Stimulated activated naive CD4-positive, alpha-beta T cell (primary cell): ENCODE data around the gene C2orf72.
"Not testable (repeated sequence)": the region's sequence is repeated elsewhere in the genome, so short reads cannot be mapped to it uniquely, and the experiment has no call there.

Experiments
- DNase-seq, 6 experiments: peaks; one replicate each; lab custom pipeline; 2025; lab: John Stamatoyannopoulos, UW

The C2orf72 gene

DNA sequence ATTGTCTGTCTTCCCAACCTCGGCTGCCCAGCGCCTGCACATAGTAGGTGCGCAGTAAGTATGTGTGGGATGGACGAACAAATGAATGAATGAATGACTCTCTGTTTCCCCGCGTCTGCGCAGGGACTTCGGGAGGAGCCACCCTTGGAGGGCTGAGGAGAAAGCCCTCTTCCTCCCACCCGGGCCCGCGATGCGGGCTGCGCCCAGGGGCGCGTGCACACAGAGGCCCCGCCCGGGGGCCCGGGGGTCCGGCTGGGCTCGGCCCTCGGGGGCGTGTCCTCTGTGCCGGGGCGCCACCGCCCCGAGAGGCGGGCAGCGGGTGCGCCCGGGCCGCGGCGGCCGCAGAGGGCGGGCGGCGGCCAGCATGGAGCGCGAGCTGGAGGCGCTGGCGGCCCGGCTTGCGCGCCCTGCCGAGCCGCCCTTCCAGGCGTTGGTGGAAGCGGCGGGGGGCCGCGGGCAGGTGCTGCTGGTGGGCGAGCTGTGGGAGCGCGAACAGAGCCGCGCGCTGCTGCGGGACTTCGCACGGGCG is at the start of gene C2orf72:
TSS of gene C2orf72 (plus strand) at position 322 of the 529 bp plus-strand sequence. CDS start at position 365, 43 bp downstream.
- DNase-seq = no peak

DNA sequence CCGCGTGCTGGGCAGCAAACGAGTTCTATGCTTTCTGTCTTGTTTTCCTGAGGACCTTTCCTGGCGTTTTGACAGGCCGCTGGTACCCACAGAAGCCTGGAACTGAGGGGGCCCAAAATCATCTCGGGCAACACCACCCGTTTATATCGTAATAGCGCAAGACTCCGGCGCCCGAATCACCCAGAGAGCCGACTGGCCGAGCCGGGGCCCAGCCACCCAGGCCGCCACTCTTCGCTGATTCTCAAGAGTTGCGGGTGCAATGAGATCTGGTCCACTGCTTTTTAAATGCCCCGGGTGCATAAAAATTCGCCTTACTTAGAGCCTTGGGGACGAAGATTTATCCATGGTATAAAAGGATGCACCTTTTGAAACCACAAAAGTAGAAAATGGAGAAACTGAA is 47.6 kb upstream of the C2orf72 start:
- no peak for DNase-seq

DNA sequence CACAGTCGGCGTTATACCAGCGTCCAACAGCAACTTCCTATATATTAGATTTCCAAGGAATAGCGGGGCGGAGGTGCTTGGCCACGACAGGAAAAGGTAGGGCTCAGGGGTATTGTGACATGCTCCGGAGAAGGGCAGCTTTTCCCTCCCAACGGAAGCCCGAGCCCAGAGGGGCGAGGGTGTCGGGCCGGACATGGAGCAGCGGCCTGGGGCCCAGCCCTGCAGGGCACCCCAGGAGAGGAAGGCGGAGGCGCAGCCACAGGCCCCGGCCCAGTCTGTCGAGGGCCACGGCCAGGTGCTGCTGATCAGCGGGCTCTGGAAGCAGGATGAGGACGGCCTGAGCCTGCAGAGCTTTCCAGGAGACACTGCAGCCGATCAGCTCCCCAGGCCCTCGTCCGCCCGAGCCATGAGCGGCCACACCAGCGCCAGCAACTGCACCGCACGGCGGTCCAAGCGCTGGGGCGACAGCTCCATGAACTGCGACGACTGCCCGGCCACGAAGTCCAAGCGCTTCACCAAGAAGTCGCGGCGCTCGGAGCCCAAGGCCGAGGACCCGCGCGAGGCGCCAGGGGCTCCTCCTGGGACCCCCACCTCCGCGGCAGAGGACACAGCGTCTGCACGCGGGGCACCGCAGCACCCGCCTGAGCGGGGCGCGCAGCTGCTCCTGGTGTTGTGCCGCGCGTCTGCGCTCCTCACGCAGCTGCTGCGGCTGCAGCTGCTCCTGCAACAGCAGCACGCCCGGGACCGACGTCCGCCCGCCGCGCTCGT is 47.0 kb upstream of the C2orf72 start:
- no peak for DNase-seq

- DNase-seq = no peak
Measured at GRCh38 chr2:230990899-230991150, 46.5 kb upstream of the C2orf72 start.

- DNase-seq = no peak
Measured at GRCh38 chr2:230991598-230991997, 45.7 kb upstream of the C2orf72 start.

DNA sequence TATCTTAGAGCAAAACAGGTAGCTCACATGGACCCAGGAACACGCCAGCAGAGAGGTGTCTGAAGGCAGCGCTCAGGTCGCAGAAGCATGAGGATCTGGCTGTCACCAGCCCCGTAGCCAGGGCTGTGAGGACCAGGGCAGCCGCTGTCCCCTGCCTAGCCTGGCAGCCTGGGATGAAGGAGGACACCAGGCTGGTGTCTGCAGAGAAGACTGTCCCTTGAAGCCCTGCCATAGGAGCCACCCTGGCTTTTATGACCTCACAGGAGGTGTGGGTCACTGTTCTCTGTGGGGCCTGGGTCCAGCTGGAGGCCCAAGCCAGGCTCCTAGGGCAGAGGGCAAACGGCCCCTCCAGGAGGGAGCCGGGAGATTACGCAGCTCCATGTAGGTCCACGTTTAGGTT is 41.5 kb upstream of the C2orf72 start, which contains the start of gene SPATA3:
TSS of gene SPATA3 (plus strand) at position 301 of the 400 bp plus-strand sequence. CDS start 113 bp downstream, outside the sequence.
- DNase-seq = no peak

DNA sequence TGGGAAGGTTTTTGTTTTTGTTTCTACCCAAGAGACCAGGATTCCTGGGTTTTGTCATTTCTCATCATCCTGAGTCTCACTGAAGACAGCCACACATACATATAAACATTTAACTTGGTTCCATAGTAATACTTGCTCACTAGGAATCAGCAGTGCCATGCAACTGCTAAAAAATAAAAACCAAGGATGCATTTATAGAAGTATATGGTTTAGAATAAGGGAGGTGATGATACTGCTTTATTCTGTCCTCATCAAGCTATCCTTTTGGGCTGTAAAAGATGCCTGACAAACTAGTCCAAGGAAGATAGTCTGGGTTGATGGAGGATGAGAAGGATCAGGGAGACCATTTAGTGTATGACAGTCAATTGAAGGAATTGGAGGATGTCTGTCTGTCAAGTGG is 40.7 kb upstream of the C2orf72 start:
- DNase-seq = no peak

- no peak for DNase-seq
Measured at GRCh38 chr2:230998882-230999281, 38.4 kb upstream of the C2orf72 start.

DNA sequence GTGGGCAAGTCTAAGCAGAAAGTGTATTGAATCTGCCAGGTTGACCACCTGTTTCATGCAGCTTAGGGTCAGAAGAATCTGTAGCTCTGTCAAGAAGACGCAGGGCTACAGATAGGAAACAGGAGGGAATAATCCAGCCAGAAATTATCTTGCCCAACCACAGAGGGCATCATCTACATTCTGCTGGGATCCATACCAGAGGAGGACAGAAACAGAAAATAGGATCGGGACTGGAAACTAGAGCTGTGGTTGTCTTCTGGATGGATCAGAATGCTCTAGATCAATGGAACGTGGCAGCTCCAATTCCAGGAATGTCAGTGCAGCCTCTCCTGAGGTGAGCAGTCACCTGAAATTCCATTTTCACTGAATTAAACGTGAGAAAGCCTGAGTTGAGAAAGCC is 37.8 kb upstream of the C2orf72 start:
- DNase-seq = no peak

- DNase-seq = no peak
Measured at GRCh38 chr2:231000211-231000904, 37.0 kb upstream of the C2orf72 start.

- no peak for DNase-seq
Measured at GRCh38 chr2:231001036-231001435, 36.3 kb upstream of the C2orf72 start.

- no peak for DNase-seq
Measured at GRCh38 chr2:231001921-231002320, 35.4 kb upstream of the C2orf72 start.

DNA sequence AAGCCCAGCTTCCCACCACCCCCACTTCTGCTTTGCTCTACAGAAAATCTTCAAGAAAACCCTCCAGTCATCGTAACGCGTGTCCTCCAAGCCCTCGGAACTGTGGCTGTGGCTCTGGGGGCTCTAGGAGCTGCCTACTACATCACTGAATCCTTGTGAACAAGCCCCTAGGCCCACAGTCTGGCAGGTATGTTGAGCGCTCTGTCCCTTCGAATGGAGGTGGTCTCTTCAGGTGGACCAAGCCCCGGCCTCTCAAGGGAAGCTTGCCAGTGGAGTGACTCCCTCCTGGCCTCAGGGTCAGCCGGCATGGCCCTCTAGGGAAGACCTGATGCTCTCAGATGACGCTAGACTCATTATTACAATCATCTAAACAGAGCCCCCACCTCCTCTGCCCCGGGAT is 34.7 kb upstream of the C2orf72 start:
- DNase-seq = no peak

DNA sequence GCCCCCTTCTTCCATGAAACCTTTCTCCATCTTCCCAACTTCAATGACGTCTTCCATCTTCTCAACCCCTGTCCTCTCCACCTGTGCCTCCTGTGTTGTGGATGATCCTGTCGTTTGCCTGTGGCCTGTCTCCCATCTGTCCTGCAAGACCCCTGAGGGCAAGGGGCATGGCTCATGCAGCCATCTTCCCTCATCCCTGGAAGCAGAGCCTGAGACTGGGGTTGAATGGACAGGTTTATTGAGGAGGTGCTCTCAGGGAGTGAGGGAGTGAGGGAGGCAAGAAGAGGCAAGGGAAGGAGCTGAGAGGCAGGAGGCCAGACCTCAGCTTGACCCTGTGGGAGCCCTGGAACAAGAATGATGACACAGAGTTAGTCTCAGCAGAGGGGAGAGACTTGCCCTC is 34.1 kb upstream of the C2orf72 start:
- no peak for DNase-seq

- not testable (repeated sequence) for DNase-seq
Measured at GRCh38 chr2:231004930-231005329, 32.4 kb upstream of the C2orf72 start.

GRCh38 chr2:231007286-231008098 is 29.8 kb upstream of the C2orf72 start:
- no peak for DNase-seq

GRCh38 chr2:231008131-231008530 is 29.2 kb upstream of the C2orf72 start:
- no peak for DNase-seq

DNA sequence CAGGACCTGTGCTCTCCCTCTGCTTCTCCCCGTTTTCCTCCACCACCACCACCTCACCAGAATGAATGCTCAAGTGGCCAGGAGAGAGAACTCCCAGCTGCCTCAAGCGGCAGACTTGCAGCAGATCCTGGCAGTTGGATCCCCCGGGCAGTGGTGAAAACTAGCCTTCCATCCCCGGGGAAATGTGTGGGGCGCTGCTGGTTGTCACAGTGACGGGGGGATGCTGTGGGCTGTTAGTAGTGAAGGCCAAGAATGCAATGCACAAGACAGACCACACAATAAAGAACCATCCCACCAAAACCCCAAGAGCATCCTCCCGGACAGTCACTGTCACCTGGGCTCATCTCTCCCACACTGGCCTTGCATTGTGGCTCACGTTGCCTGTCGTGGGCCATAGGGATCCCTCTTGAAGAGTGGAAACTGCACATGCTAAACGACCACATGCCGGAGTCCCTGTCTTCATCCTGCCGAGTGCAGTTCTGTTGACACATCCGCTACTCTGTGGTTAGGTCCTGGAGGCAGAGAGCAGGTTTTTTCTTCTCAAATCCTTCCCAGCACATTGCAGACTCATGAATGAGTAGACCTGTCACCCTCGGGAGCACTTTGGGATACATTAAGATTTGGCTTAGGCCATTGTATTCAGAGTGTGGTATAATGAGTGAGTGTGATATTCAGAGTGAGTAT is 27.9 kb upstream of the C2orf72 start:
- no peak for DNase-seq

DNA sequence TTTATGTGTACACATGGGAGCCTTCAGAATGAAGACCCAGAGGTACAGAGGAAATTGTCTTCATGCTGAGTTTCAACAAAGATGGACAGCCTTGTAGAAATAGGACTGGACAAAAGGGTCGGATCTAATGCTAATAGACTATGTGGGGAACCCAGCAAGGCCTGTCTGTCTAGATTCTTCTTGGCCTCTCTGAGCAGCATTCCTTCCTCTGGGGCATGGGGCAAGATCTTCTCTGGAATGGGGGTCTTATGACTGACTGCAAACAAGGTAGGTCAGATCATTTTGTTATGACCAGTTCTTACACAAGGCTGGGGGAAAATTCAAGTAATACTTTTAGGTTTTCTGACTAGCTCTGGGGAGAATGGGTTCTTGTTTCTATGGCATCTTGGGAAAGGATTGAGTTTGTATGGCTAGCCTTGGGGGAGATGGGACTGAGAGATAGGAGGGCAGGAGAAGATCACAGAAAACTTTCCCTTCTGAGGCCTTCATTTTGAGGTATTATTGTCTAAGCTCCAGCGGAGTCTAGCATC is 27.1 kb upstream of the C2orf72 start:
- DNase-seq = no peak

DNA sequence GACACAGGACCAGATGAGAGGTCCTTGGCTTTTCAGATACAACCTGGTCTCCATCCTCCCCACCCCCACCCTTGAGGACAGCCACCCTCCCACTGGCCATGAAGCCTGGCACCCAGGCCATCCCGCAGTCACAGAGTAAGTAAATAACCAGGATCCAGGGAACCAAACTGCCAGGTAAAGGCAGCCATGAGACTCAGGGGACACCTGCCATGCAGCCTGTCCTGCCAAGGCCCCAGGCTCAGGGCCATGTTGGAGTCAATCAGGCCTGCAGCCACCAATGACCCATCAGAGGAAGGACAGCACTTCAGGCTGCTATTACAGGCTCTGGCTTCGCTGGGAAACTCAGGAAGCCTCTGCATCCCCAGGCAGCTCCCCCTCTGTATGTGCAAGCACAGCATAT is 25.8 kb upstream of the C2orf72 start:
- no peak for DNase-seq

DNA sequence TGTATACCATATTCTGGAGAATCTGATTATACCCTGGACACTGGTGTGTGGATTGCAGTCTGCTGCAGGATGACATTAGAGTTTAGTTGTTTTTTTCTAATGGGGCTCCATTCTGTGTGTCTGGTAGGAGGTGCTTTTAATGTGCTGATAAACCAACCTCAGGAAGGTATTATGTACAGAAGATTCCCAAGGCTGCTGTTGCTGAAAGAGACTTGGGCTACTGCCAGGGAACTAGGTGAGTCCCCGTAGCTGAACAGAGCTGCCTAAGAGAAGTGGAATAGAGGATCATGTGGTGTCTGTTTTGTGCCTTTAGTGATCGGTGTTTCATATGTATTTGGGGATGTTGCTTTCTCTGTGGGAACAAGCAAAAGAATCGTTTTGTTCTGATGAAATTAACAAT is 24.9 kb upstream of the C2orf72 start:
- DNase-seq = no peak

DNA sequence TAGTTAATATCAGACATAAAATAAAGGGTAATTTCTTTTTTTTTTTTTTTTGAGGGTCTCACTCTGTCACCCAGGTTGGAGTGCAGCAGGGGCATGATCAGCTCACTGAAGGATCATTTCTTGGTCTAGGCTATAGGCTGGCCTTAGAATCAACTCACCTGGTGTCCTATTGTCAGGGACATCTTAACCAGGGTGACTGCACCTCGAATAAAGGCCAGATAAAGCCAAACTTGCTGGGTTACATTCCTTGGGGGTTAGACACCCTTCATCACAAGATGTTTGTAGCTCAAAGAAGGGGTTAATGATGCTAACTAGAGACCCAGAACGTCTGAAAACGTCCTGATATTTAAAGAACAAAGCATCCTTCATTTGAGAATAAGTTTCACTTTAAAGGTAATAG is 23.5 kb upstream of the C2orf72 start:
- DNase-seq = no peak
